Pancreas (tissue), 10 donors: ENCODE measurements around the gene UPP1. TPM values are rescaled to one million over a fixed set of nuclear protein-coding genes. Genes with fewer than 3 reads are reported as not detected.

Source experiments
- ATAC-seq, 4 donors: fragments of 200-7000 bp; cut with Tn5 transposase; one replicate each; pipeline versions ENCODE4 v1.8.0 to v1.9.1; 2020; ENCODE audit warnings: mild to moderate bottlenecking in 4 of 4, moderate library complexity in 4 of 4
- DNase-seq, 6 donors: peaks; one replicate each; pipeline ENCODE4 v3.0.0-alpha.2; 2020
- FAIRE-seq: peaks from 2 replicates; lab custom pipeline; 2012; peaks lifted over from hg19 to GRCh38; lab: Jason Lieb, UNC
- H3K27ac ChIP-seq, 4 donors: fragments of 200-600 bp; sonication (generic); 1 replicate in 3 of 4; 2 replicates in 1 of 4; pipeline versions ENCODE4 v1.5.0 to v1.8.0; 2020
- H3K27me3 ChIP-seq, 4 donors: fragments of 200-600 bp; one replicate each; pipeline ENCODE4 v1.8.0; 2021
- H3K36me3 ChIP-seq, 3 donors: fragments of 200-600 bp; sonication (generic) in 1 of 3; one replicate each; pipeline versions ENCODE4 v1.5.0 to v1.8.0; 2020 to 2021
- H3K4me1 ChIP-seq, 3 donors: fragments of 200-600 bp; one replicate each; pipeline ENCODE4 v1.8.0; 2021
- H3K4me3 ChIP-seq, 4 donors: fragments of 200-600 bp; sonication (generic) in 2 of 4; one replicate each; pipeline versions ENCODE4 v1.5.0 to v1.8.0; 2020 to 2021
- H3K9me3 ChIP-seq, 4 donors: fragments of 200-600 bp; one replicate each; pipeline ENCODE4 v1.8.0; 2021
- WGBS, 2 donors: extraction: QIAGEN DNeasy Blood & Tissue Kit; methylation state at CpG; one replicate each; pipeline ENCODE4 v1.1.7; 2013; 5-methylcytosine and 5-hydroxymethylcytosine counted together
- intact Hi-C, 3 donors: fragments of 100-400 bp; cut with DNase I; formaldehyde crosslinking; loops; one replicate each; pipeline versions ENCODE4 v1.11.1 to v1.14.2; 2022
- polyA plus RNA-seq, 2 donors: library from polyadenylated mRNA; stranded (reverse); fragments of 200-250 nt; gene quantifications; one replicate each; pipeline ENCODE4 v1.2.3, GENCODE V29; 2013
- total RNA-seq, 6 donors: library from RNA; stranded (reverse); fragmentation: NEBNext Ultra II Directional in 4 of 6; extraction: Animal tissue kit (Norgen Biotek cat#: 25700) in 4 of 6; gene quantifications; one replicate each; pipeline versions ENCODE4 v1.2.1 to v1.2.4, GENCODE V29; 2021 to 2023
- TF ChIP-seq, protein P1 (sequence below), 4 donors: fragments of 200-600 bp; sonication (generic) in 3 of 4; IDR thresholded peaks; one replicate each; pipeline versions ENCODE4 v1.5.0 to v1.8.0; 2021; ENCODE audit warnings: antibody characterized with exemption in 4 of 4
- donor health status: healthy with polysubstance abuse.
- donor health status: DM: no; HTN: no; CAD: no; lungs with moderate emphysema.
- donor health status: DM: no; HTN: no; CAD: no.
- donor health status: control.
- donor health status: control.
- donor health status: Bipolar disorder and iron deficiency.
- donor health status: DM: yes; HTN: yes; CAD: no.
- donor health status: DM: no; HTN: no; CAD: no.
- donor health status: DM: no; HTN: no; CAD: no.
- donor health status: DM: yes; HTN: yes; CAD: no.

UPP1 gene
- total and polyA plus RNA-seq, 8 donors = 2.6 to 36.3 (median 9.0) TPM

DNA sequence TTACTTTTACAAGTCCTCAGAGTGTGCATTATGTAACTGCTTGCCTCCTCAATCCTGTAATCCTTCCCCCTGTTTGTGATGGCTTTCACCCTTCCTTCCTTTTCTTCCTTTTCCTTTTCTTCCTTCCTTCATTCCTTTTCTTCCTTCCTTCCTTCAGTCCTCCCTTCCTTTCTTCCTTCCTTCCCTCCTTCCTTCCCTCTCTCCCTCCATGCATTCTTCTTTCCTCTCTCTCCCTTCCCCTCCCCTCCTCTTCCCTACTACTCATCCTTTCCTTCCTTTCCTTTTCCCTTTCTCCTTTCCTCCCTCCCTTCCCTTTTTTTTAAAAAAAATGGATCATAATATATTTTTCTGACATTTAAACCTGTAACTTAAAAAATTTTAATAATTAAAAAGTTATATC lies 60.0 kb downstream of the UPP1 start:
- no peak for ATAC-seq
- intact Hi-C loops = no loop called here
- Histone ChIP-seq H3K36me3 (no peaks in the 10 kb centered on the region), H3K27ac (no peak overlapping the region), H3K4me1 (peaks cover 0 to 21% (median 0%) of the 10 kb centered on the region in 3 donors), H3K4me3 (no peak overlapping the region), H3K27me3 (no peaks in the 10 kb centered on the region), H3K9me3 (no peaks in the 10 kb centered on the region)
- FAIRE-seq = no peak
- TF ChIP-seq, protein P1, sequence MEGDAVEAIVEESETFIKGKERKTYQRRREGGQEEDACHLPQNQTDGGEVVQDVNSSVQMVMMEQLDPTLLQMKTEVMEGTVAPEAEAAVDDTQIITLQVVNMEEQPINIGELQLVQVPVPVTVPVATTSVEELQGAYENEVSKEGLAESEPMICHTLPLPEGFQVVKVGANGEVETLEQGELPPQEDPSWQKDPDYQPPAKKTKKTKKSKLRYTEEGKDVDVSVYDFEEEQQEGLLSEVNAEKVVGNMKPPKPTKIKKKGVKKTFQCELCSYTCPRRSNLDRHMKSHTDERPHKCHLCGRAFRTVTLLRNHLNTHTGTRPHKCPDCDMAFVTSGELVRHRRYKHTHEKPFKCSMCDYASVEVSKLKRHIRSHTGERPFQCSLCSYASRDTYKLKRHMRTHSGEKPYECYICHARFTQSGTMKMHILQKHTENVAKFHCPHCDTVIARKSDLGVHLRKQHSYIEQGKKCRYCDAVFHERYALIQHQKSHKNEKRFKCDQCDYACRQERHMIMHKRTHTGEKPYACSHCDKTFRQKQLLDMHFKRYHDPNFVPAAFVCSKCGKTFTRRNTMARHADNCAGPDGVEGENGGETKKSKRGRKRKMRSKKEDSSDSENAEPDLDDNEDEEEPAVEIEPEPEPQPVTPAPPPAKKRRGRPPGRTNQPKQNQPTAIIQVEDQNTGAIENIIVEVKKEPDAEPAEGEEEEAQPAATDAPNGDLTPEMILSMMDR (IDR thresholded peaks at IDR 0.05) = no peak
- DNase-seq = no peak

GRCh38 chr7:48150086-48150485 lies 61.0 kb downstream of the UPP1 start:
- ATAC-seq = no peak
- WGBS, 2 donors = 91 to 98% methylated on average over 3 of the region's 3 CpGs
- Histone ChIP-seq H3K27ac (no peak overlapping the region), H3K36me3 (no peaks in the 10 kb centered on the region), H3K4me3 (no peak overlapping the region), H3K4me1 (peaks cover 0 to 16% (median 0%) of the 10 kb centered on the region in 3 donors), H3K27me3 (no peaks in the 10 kb centered on the region), H3K9me3 (no peaks in the 10 kb centered on the region)
- no peak for DNase-seq
- intact Hi-C loops = no loop called here
- TF ChIP-seq, protein P1 (IDR thresholded peaks at IDR 0.05) = no peak
- FAIRE-seq = no peak

GRCh38 chr7:48154792-48155413 lies 65.8 kb downstream of the UPP1 start:
- FAIRE-seq (no peak), DNase-seq (peak in 4 of 6 donors; percentile 24 to 51 (median 28)), ATAC-seq (peak; percentile 77 to 94 (median 91))
- WGBS, 2 donors = 51 to 58% methylated on average over 8 of the region's 8 CpGs
- peaks cover 0 to 3% (median 0%) of the 10 kb centered on the region in 3 donors for H3K4me1 ChIP-seq
- no peaks in the 10 kb centered on the region for H3K9me3 ChIP-seq
- H3K27ac ChIP-seq = no peak overlapping the region
- TF ChIP-seq, protein P1 (IDR thresholded peaks at IDR 0.05) = peak; percentile 5 to 63 (median 54)
- intact Hi-C loops = no loop called here
- H3K36me3 ChIP-seq = no peaks in the 10 kb centered on the region
- H3K4me3 ChIP-seq = no peak overlapping the region
- H3K27me3 ChIP-seq = no peaks in the 10 kb centered on the region

Other genes with a start within 250 kb of the UPP1 start
- under 1 TPM; 0.03 to 0.14 (median 0.09) TPM for gene PKD1L1, start 140.8 kb upstream of the UPP1 start, total RNA-seq
- gene PKD1L1, start 140.8 kb upstream of the UPP1 start, polyA plus RNA-seq = under 1 TPM; 0.19 to 0.54 TPM
- gene HUS1, start 109.7 kb upstream of the UPP1 start, total RNA-seq = 10 to 100 TPM; 12.0 to 16.3 (median 14.2) TPM
- 1 to 10 TPM; 4.6 to 8.1 TPM for gene HUS1, start 109.7 kb upstream of the UPP1 start, polyA plus RNA-seq
- gene SUN3, start 60.2 kb upstream of the UPP1 start, total RNA-seq = not detected
- not detected for gene SUN3, start 60.2 kb upstream of the UPP1 start, polyA plus RNA-seq
- not detected for gene C7orf57, start 53.7 kb upstream of the UPP1 start, total RNA-seq
- not detected for gene C7orf57, start 53.7 kb upstream of the UPP1 start, polyA plus RNA-seq
- 1 to 10 TPM in 1 of 6 donors, under 1 TPM in 5; 0.05 to 1.5 (median 0.40) TPM for gene ABCA13, start 82.2 kb downstream of the UPP1 start, total RNA-seq
- under 1 TPM; under 0.01 to 0.33 TPM for gene ABCA13, start 82.2 kb downstream of the UPP1 start, polyA plus RNA-seq